ENCODE results near the gene CACNA1D.

CACNA1D gene

DNA sequence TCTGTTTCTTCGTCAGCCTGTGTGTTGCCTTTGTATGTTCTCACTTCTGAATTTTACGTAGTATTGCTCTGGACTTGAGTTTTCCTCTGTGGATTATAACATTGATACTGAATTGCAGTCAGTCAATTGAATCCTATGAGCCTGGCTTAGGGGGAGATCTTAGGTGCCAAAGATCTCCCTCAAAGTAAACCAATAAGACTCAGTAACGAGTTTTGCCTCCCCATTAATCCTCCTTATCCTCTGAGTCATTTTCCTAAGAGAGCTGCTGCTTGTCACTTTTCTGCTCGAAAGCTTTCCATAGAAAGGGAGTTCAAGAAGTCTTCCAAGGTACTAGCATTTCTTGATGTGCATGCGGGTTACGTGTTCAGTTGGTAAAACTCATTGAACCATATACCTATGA lies 225.4 kb downstream of the CACNA1D start:
- DNase-seq = no peak

DNA sequence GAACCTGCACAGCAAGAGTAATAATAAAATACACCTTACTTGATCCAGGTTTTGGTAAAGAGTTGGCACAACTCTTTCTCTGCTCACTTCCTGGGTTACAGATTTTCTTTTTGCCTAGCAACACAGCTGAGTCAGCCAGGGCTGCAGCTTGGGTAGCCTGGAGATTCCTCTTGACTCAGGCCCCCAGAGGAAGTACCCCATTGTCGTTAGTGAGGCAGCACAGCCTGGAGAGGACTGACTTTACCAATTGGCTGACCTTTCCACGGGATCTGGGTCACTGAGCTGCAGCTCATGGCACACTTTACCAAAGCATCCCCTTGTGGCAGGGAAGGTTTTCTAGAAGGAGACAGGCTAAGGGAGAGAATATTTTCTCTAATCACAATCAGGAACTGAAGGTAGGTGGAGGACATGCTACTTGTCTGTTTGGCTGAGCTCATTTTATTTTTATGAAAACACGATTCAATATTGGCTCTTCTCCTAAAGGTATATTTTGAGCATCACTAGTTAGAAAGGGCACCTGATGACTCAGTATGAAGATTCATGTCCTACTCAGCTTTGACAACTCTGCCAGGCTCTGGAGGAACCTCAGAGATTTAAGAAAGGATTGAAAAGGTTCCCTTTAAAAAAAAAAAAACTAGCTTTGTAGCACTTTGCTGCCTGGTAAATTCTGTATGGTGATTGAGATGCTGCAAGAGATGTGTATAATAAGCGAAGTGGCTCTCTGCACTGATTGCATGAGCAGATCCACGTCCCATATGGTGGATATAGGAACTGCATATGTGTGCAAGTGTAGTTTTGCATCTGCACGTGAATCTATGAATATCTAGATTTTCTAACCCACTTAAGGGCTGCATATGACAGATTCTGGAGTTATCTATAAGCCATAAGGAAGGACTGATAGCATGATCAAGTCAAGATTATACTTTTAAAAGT lies 227.0 kb downstream of the CACNA1D start:
- no peak for DNase-seq

DNA sequence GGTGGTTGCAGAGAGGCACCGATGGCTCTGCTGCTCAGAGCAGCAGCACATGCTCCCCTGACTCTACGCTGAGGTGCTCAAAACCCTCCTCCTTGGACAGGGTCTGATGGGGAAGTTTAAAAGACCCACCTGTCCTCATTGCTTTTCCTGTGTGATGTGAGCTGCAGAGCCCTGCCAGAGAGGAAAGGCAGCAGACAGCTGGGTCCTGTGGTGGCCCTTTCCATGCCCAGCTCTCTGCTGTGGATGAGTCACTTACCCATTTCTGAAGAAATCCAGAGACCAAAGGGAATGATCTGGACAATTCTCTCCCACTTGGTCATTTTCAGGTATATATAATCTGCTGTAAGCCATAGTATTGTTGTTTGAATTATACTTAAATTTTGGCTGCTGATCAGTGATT lies 230.2 kb downstream of the CACNA1D start:
- no peak for DNase-seq

DNA sequence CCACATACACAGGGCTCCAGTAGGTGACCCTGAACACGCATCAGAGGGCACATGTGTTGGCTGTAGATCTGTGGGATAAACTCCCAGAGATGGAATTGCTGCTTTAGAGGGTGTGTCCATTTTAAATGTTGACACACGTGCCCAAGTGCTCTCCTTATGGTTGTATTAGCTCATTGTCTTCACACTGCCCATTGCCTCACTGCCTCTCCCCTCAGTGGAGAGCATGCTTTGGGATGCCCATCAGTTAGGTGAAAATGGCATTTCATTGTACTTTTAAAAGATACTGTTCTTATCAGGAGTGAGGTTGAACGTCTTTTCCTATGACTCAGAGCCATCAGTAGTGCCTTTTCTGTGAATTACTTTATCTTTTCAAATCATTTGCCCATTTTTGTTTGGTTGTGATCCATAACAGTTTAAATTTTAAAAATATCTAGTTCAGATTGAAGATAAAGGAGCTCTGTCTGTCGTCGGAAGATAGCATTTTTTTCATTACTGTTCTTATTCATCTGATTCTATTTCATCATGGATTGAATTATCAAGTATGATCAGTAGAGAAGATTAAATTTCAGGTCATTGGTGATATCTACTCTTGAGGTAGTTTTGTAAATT lies 231.1 kb downstream of the CACNA1D start:
- DNase-seq = no peak

DNA sequence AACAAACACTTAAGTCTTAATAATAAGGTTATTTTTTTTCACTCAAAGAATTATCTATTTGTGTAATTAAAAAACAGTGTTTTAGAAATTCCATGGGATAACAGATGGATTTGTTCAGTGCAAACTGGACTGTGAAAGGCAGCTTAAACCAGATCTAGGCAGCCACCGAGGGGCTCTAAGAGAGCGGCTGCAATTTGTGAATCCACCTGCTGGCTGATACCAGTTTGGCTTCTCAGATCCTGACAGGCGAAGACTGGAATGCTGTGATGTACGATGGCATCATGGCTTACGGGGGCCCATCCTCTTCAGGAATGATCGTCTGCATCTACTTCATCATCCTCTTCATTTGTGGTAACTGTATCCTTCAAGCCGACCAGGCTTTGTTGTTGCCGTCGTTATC lies 232.2 kb downstream of the CACNA1D start:
- DNase-seq = no peak

DNA sequence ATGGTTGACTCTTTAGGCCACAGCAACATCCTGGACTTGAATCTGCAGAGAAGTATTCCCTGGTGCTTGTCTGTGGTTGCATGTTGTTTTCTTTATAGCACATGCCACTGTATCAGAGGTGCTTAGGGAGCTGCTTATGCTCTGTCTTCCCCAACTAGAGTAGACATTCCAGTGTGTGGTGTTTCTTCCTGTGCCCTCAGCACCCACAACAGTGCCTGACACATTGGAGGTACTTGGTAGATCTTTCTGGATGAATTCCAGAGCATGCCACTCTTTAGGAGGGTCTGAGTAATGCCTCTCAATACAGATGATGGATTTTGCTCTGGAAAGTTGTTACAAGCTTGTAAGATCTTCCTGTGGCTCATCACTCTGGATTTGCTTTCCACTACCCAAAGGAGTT lies 234.2 kb downstream of the CACNA1D start:
- DNase-seq = no peak

DNA sequence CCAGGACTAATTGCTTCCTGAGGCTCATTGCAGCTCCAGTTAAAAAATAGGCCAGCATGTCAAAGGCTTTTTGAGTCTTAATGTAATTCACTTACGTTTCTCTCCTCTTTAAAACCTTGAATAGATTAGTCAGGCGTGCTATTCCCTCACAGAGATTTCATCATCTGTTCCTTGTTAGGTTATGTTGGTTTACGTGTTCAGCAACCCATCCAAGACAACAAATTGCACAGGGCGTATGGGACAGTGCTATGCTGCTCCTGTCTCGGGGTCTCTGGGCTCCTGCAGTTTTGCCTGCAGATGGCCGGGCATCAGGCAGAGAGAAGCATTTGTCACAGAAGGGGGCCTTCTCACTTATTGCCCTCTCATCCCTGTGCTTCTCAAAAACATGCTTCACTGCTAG lies 234.7 kb downstream of the CACNA1D start:
- no peak for DNase-seq

DNA sequence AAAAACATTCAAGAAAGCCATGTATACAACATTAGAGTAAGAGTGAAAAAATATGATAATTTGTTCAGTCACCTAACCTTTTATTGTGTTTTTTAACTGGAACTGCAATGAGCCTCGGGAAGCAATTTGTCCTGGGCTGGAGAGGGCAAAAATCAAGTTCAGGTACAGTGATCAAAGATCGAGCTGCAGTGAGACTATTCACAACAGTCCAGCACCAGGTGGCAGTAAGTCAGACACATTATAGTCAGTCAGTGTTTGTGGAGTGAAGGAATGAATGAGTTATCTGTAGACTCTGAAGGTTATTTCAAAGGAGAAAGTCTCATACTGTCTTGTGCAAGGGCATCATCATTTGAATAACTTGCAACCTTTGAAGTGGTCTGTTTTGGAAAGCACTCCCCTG lies 235.2 kb downstream of the CACNA1D start:
- DNase-seq = peak in 1 of 4 experiments; percentile 31

DNA sequence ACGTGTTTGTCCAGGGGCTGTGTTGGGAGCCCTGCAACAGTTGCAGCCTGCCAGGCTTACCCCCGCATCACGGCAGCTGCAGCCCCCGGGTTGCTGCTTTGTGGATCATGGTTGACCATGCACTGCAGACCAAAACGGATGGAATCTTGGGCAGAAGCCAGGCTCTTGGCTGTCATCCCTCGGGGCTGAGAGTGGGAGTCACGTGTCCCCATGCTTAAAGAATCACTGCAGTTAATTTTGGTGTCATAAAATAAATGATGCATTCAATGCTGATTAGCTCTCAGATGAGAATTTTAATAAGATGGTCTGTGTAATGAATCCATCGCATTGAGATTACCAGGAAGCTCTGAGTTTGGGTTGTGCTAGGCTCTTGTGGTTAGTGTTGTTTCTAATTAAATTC lies 236.2 kb downstream of the CACNA1D start:
- DNase-seq = no peak

DNA sequence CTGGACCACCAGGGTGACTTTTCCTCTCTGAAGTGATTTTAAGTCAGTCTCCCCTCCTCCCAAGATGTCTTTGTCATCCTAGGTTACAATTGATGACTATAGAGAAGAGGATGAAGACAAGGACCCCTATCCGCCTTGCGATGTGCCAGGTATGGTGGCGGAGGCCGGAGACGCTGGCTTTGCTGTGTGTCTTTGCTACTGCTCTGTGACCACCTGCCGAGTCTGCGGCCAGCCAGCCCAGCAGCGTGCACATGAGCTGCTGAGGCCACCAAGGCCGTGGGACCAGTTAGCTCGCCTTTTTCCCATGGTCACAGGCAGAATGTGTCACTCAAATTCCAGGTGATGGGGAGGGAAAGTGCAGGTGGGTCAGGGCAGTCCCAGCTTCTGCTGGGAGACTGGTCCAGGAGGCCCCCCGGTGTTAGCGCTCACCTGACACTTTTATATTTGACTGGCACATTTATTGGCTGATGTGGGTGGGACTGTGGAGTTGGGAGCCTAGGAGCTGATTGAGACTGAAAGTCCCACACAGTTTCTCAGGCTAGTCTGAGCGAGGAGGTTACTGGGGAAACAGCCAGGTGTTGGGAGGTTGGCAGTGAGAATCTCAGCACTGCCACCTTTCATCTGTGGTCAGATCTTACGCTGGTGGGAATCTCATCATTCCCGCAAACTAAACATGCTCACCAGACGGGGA lies 237.7 kb downstream of the CACNA1D start:
- DNase-seq = no peak

DNA sequence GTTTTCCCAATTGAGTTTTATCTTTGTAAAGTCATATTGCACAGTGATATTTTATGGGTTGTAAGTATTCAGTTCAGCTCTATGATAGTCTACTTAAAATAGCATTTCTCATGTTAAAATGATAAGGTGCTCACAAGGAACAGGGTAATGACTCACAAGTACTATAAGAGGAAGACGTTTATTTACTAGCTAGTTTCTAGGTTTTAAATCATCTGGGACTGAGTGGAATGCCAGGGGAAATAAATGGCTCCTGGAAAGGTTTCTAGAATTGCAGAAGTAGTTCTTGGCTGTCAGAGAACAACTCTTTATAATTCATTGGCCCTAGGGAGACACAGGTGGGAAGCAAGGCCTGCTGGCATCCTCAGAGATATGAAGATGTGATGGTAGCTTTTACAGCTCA lies 239.0 kb downstream of the CACNA1D start:
- DNase-seq = no peak

DNA sequence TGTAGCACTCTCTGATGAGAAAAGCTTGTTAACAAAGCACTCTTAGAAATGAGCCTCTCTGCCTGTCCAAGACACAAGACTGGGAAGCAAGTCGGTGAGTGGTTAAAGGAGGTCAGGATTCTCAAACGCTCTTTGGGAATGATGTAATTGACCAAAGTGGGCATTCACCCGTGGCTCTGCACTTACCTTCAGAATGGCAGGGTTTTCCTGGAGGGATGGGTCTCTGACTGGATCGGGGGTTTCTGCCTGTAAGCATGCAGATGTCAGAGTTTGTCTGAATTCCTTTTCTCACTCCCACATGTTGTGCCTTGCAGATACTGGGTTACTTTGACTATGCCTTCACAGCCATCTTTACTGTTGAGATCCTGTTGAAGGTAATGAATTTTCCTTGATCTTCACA lies 245.6 kb downstream of the CACNA1D start:
- DNase-seq = no peak

DNA sequence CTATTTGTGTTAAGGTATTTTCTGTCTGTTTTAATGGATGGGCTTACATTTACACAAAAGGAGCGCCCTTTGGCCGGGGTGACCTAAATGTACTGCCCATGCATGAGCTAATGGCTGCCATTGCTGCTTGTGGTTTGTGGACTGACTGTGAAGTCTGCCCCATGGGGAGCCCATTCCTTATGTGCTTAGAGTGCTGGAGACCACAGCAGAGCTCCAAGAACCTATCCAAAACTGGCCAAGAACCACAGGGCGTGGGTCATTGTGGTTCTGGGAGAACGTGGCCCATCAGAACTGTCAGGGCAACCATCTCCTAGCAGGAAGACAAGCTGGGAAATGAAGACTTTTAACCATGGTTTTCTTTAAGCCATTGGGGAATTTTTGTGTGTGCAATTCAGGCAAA lies 246.5 kb downstream of the CACNA1D start:
- DNase-seq = no peak

DNA sequence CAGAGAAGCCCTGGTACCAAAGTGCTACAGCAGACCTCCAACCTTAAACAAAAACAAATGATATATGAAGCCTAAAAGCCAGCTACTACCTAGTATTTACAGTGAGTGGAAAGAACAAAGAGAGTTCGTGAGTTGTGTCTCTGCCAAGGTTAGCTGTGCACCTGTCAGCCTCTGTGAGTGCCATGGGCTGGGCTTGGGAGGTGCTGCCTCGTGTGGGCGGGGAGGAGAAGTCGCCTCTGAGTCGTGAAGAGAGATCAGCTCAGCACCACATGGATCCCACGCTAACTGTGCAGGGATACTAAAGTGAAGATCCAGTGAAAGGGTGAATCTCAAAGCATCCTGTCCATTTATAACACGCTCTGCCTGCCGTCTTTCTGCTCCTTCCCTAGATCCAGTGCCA lies 249.9 kb downstream of the CACNA1D start:
- DNase-seq = peak in 3 of 4 experiments; percentile 28 to 72 (median 53)

DNA sequence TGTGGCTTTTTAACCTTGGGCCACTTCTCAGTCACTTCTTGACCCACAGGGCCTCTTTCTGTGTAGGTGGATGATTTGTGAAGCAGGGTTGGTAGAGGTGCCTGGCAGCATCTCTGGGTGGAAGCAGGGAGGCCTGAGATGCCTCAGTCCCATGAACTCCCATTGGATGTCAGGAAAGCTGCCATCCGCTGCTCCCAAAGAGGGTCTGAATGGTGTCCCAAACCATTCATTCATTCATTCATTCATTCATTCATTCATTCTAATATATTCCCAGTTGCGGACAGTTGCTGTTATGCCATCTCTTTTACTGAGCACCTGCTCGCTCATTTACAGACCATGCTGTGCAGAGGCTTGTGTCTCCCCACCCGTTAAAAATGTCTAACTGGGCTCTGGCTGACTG lies 253.1 kb downstream of the CACNA1D start:
- no peak for DNase-seq

DNA sequence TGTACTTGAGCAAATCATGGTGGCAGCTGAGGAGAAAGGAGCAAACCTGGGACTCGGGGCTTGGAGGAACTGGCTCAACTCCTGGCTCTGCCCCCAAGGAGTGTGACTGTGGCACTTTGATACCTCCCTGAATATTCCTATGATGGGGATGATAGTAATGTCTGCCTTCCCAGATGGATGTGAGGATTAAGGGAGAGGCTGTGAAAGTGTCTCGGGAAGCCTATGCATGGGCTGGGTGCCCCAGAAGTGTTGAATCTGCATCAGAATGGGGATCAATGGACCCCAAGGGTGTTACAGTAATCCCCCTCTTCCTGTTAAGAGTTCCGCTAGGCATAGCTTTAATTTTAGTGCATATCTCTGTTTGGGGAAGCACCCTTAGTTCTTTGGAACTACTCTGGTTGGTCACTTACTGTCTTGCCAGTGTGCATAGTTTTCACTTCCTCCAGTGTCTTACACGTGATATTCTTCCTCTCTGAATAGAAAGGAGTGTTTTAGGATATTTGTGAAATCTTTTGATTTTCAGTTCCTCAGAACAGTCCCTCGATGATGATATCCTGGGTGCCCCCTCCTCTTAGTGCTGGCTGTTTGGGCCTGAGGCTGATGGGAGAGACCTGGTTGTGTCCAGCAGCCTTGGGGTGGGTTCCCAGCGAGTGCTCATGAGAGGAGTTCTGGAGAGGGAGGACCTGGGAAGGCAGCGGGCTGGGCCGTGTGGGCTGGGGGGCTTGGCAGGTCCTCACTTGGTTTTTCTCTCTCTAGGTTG lies 254.3 kb downstream of the CACNA1D start:
- DNase-seq = peak; percentile 62 to 93 (median 78)

DNA sequence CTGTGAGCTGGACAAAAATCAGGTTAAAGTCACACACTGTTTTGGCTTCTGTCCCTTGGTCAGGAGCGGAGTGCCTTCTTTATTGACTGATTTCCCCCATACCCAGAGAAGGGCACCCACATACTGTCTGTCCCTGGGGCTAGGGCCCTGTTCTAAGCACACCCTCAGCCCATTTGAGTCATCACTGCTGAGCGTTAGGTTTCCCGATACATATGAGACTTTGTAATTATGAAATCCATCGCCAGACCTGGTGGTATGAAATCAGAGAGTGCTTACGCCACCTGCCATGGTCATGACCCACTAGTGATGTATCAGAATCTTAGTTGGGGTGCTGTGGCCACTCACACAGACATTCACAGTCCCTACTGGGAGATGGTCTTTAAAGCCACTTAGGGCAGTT lies 255.0 kb downstream of the CACNA1D start:
- DNase-seq = peak; percentile 65 to 84 (median 76)

DNA sequence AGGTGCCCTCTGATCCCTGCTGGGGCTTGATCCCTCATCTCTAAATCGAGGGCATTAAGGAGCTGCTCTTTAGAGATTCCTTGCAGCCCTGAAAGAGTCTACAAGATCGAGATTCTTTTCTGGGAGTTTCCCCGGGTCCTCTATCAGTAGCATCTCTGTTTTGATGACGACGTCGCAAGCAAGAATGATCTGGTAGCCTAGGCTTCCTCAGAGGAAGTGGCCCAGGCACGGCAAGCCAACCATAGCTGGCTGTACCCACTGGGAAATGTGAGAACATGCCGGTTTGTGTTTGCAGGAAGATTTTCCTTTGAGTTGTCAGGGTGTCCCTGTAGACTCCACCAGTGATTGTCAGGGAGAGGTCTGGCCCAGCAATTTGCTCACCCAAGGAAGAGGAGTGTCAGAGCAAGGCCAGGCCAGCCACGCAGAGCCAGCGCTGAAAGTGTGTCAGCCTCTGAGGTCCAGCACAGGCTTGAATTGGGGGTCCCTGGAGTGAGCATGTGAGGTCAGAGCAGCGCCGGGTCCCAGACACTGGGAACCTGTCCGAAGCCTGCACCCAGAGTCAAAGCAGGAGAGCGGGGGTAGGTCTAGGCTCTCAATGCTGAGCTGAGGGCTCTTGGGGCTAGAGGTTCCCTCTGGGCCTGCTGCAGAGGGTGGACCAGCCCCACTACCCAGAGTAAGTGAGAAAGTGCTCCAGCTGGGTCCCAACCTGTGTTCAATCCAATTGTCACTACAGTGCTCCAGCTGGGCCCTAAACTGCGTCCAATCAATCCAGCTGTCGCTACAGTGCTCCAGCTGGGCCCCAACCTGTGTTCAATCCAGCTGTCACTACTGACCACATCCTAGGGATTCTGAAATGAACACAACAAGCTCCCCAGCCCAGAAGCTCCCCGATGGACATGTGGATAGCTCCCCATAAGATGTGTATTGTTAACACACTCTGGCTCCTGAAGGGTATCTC lies 256.1 kb downstream of the CACNA1D start:
- DNase-seq = peak; percentile 29 to 65 (median 54)

DNA sequence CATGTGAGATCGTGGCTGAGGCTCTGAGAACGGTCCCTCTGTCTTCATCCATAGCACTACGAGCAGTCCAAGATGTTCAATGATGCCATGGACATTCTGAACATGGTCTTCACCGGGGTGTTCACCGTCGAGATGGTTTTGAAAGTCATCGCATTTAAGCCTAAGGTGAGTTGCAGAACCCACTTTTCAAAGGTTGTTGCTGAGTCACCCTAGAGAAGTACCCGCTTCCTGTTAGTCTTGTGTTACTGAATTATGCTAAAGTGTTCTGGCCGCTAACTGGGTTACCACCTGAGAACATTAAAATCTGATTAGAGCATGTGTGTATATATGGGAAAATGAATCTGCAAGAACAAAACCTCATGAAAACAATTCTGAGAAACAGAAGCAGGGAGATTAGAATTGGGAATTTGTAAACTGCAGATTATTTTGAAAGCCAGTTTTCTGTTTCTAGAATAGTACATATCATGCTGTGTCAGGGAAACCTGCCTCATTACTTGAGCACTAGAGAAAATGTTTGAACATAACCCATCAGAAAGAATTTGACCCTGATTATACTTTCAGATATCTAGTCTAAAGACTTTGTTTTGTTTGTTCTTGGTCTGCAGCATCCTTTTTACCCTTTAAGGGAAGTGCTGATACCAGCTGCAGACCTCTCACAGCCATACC lies 259.2 kb downstream of the CACNA1D start:
- peak in 2 of 4 experiments; percentile 18 to 31 for DNase-seq

DNA sequence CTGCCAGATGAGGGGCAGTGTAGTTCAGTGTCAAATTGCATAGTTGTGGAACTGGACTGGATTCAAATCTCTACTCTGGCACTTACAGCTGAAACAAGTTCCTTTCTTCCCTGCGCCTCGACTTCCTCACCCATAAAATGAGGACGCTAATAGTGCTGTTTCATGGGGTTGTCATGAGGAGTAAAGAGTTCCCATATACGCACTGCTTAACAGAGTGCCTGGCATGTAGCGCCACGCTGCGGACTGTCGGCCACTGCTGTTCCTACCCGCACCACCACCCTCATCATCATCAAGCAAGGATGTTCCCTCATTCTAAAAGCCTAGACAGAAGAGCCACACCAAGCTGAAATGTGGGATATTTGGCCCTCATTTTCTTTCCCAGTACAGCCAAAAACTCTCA lies 259.9 kb downstream of the CACNA1D start:
- peak; percentile 45 to 80 (median 72) for DNase-seq

DNA sequence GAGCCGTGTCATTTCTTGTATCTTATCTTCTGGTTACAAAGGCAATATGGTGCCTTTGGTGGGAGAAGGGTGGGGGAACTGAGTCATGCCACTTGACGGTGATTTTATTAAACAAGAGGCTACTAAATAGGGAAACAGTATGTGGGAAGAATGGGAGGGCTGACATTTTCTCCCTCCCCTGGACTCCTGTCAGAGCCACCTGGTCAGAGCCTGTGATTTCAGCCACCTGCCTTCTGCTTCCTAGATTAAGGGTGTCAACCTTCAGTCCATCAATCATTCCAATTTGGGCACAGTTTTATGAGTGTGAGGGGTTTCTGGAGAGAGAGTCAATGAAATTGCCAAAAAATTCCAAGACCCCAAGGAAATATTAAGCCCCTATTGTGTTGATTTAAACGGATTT lies 264.4 kb downstream of the CACNA1D start:
- no peak for DNase-seq
